HCT116 (cell line): ENCODE results near the gene CASP6. TPM values are rescaled to one million over a fixed set of nuclear protein-coding genes. Genes with fewer than 3 reads are reported as not detected.

Experiments
- ATAC-seq: fragments of 200-7000 bp; cut with Tn5 transposase; 2 replicates; pipeline ENCODE4 v1.9.1; 2020; ENCODE audit warnings: mild to moderate bottlenecking, moderate library complexity
- BruUV-seq: library from RNA; stranded (reverse); fragments of 400-500 nt; replicated peaks from 2 replicates; lab custom pipeline; 2021; lab: Mats Ljungman, UMichigan
- CTCF ChIA-PET: fragments of 300-600 bp; sonication (Branson Sonifier 250); formaldehyde crosslinking; loops from one replicate; lab custom pipeline; 2021; ENCODE audit warnings: antibody characterized with exemption; lab: Charles Lee
- POLR2A ChIA-PET: fragments of 300-600, 350-600 bp; sonication (Branson Sonifier 250); formaldehyde crosslinking; loops from one replicate; lab custom pipeline; 2021; ENCODE audit warnings: antibody characterized with exemption; lab: Charles Lee
- RAD21 ChIA-PET, 2 experiments: fragments of 300-600 bp; sonication (Branson Sonifier 250); formaldehyde crosslinking; loops; one replicate each; lab custom pipeline; 2023; ENCODE audit warnings: low total read pairs in 2 of 2; ENCODE audit not compliant: uncharacterized antibody in 2 of 2, unreplicated experiment in 2 of 2, low non-redundant PET in 1 of 2; lab: Charles Lee
- DNase-seq: peaks from one replicate; pipeline ENCODE4 v3.0.0-alpha.2; 2010; ENCODE audit warnings: low read depth, low spot score
- H2AFZ ChIP-seq: fragments of 200-600 bp; shearing (Covaris generic), sonication (generic); 2 replicates; pipeline ENCODE4 v1.6.1; 2017; ENCODE audit warnings: low read depth, mixed run types, mixed read lengths, antibody characterized with exemption, low read length; ENCODE audit not compliant: poor library complexity, severe bottlenecking
- H3K27ac ChIP-seq: 2 replicates; pipeline ENCODE4 v1.5.1; 2012; ENCODE audit warnings: low read depth, low read length
- H3K27me3 ChIP-seq: fragments of 200-600 bp; sonication (generic); 2 replicates; pipeline ENCODE4 v1.6.1; 2016; ENCODE audit warnings: mixed run types, low read length, mixed read lengths; ENCODE audit not compliant: insufficient read depth
- H3K36me3 ChIP-seq, 2 experiments: fragments of 200-500 bp in 1 of 2; fragments of 200-600 bp in 1 of 2; sonication (Bioruptor generic) in 1 of 2; sonication (generic) in 1 of 2; 2 replicates each; pipeline versions ENCODE4 v1.5.1 to v1.6.1; 2014 to 2016; ENCODE audit warnings: low read length in 2 of 2, inconsistent platforms in 1 of 2, mixed read lengths in 1 of 2, mixed run types in 1 of 2; ENCODE audit not compliant: insufficient read depth in 2 of 2, control insufficient read depth in 1 of 2
- H3K4me1 ChIP-seq, 2 experiments: fragments of 200-600 bp in 1 of 2; sonication (generic) in 1 of 2; 2 replicates each; pipeline versions ENCODE4 v1.5.1 to v1.6.1; 2012 to 2017; ENCODE audit warnings: low read length in 2 of 2, inconsistent platforms in 1 of 2, mild to moderate bottlenecking in 1 of 2, mixed read lengths in 1 of 2, mixed run types in 1 of 2, moderate library complexity in 1 of 2; ENCODE audit not compliant: insufficient read depth in 2 of 2, control insufficient read depth in 1 of 2
- H3K4me2 ChIP-seq: fragments of 200-600 bp; sonication (generic); 2 replicates; pipeline ENCODE4 v1.6.1; 2017; ENCODE audit warnings: mixed run types, low read length, mixed read lengths
- H3K4me3 ChIP-seq, 2 experiments: fragments of 200-600 bp in 1 of 2; sonication (generic) in 1 of 2; replicated peaks in 1 of 2; 2 replicates each; pipeline ENCODE4 v1.5.1; 2011 to 2016; ENCODE audit warnings: low read length in 2 of 2, control low read depth in 1 of 2, low read depth in 1 of 2, mild to moderate bottlenecking in 1 of 2, mixed read lengths in 1 of 2, mixed run types in 1 of 2
- H3K79me2 ChIP-seq: fragments of 200-600 bp; sonication (generic); 2 replicates; pipeline ENCODE4 v1.6.1; 2017; ENCODE audit warnings: mild to moderate bottlenecking, mixed run types, low read length, moderate library complexity, mixed read lengths; ENCODE audit not compliant: insufficient read depth
- H3K9ac ChIP-seq: fragments of 200-600 bp; sonication (generic); 2 replicates; pipeline ENCODE4 v1.6.1; 2016; ENCODE audit warnings: low read length, mixed read lengths
- H3K9me2 ChIP-seq: fragments of 200-600 bp; sonication (generic), shearing (Covaris generic); 2 replicates; pipeline ENCODE4 v1.6.1; 2017; ENCODE audit warnings: mixed run types, mild to moderate bottlenecking, moderate library complexity; ENCODE audit not compliant: insufficient read depth
- H3K9me3 ChIP-seq, 2 experiments: fragments of 200-500 bp in 1 of 2; fragments of 200-600 bp in 1 of 2; sonication (Bioruptor generic) in 1 of 2; sonication (generic) in 1 of 2; 2 replicates each; pipeline ENCODE4 v1.6.1; 2014 to 2017; ENCODE audit warnings: low read length in 2 of 2, mixed read lengths in 2 of 2, inconsistent platforms in 1 of 2, low read depth in 1 of 2, mild to moderate bottlenecking in 1 of 2, mixed run types in 1 of 2, moderate library complexity in 1 of 2; ENCODE audit not compliant: control insufficient read depth in 1 of 2, insufficient read depth in 1 of 2
- H4K20me1 ChIP-seq: fragments of 200-600 bp; sonication (generic), shearing (Covaris generic); 2 replicates; pipeline ENCODE4 v1.6.1; 2017; ENCODE audit warnings: mixed run types, mild to moderate bottlenecking, moderate library complexity; ENCODE audit not compliant: insufficient read depth
- ATF3 ChIP-seq: IDR thresholded peaks from 2 replicates; pipeline ENCODE4 v1.6.1; 2012
- CBX3 ChIP-seq: IDR thresholded peaks from 2 replicates; pipeline ENCODE4 v1.6.1; 2012; ENCODE audit warnings: low read depth
- CEBPB ChIP-seq: IDR thresholded peaks from 2 replicates; pipeline ENCODE4 v1.6.1; 2012; ENCODE audit warnings: low read depth
- CTCF ChIP-seq, 3 experiments: fragments of 200-600 bp in 1 of 3; sonication (generic) in 1 of 3; IDR thresholded peaks in 2 of 3; conservative IDR thresholded peaks in 1 of 3; 2 replicates each; pipeline ENCODE4 v1.5.1; 2012 to 2017; ENCODE audit warnings: low read depth in 2 of 3, low read length in 2 of 3, antibody characterized with exemption in 1 of 3, borderline replicate concordance in 1 of 3, control low read depth in 1 of 3, mild to moderate bottlenecking in 1 of 3, mixed read lengths in 1 of 3, mixed run types in 1 of 3, moderate library complexity in 1 of 3; ENCODE audit not compliant: insufficient read depth in 1 of 3
- EGR1 ChIP-seq: IDR thresholded peaks from 2 replicates; pipeline ENCODE4 v1.6.1; 2012; ENCODE audit warnings: low read depth
- ELF1 ChIP-seq: IDR thresholded peaks from 2 replicates; pipeline ENCODE4 v1.6.1; 2012; ENCODE audit warnings: low read depth, borderline replicate concordance
- EZH2phosphoT487 ChIP-seq: fragments of 200-600 bp; IDR thresholded peaks from 2 replicates; pipeline ENCODE4 v1.6.1; 2018; ENCODE audit warnings: antibody characterized with exemption, borderline replicate concordance
- JUND ChIP-seq: IDR thresholded peaks from 2 replicates; pipeline ENCODE4 v1.6.1; 2012
- MAX ChIP-seq: IDR thresholded peaks from 2 replicates; pipeline ENCODE4 v1.6.1; 2012
- RAD21 ChIP-seq: IDR thresholded peaks from 2 replicates; pipeline ENCODE4 v1.6.1; 2012; ENCODE audit warnings: low read depth, mild to moderate bottlenecking
- SP1 ChIP-seq: IDR thresholded peaks from 2 replicates; pipeline ENCODE4 v1.6.1; 2012; ENCODE audit warnings: low read depth
- YY1 ChIP-seq: IDR thresholded peaks from 2 replicates; pipeline ENCODE4 v1.6.1; 2011; ENCODE audit warnings: low read length, low read depth, moderate library complexity, mild to moderate bottlenecking; ENCODE audit not compliant: insufficient replicate concordance; ENCODE audit errors: extremely low read depth
- ZBTB33 ChIP-seq: IDR thresholded peaks from 2 replicates; pipeline ENCODE4 v1.6.1; 2011; ENCODE audit warnings: mild to moderate bottlenecking, low read length, moderate library complexity; ENCODE audit not compliant: insufficient replicate concordance; ENCODE audit errors: extremely low read depth
- ZNF274 ChIP-seq: fragments of 200-500 bp; sonication (Bioruptor generic); IDR thresholded peaks from 2 replicates; pipeline ENCODE4 v1.6.1; 2014; ENCODE audit warnings: mild to moderate bottlenecking, low read depth, low read length, inconsistent platforms
- intact Hi-C: fragments of 100-400 bp; cut with micrococcal nuclease; formaldehyde crosslinking; loops from 2 replicates; pipeline ENCODE4 v1.10.0; 2022
- total RNA-seq: library from RNA; stranded (reverse); gene quantifications from one replicate; pipeline ENCODE4 v1.2.1, GENCODE V29; 2021; ENCODE audit not compliant: unreplicated experiment

CASP6 gene
- total RNA-seq, 1 experiment from 2014 or later: 18.1 TPM

GRCh38 chr4:109683621-109684253, 19.5 kb downstream of the CASP6 start:
- no peak for DNase-seq
- intact Hi-C loops: no loop called here
- H3K4me2 ChIP-seq: no peak overlapping the region
- H3K27ac ChIP-seq: no peak overlapping the region
- no peak overlapping the region for H3K9ac ChIP-seq
- H3K79me2 ChIP-seq: no peaks in the 10 kb centered on the region
- POLR2A ChIA-PET: no interaction called here
- BruUV-seq: no TSS peak
- no peaks in the 10 kb centered on the region for H3K4me1 ChIP-seq
- H2AFZ ChIP-seq: no peak overlapping the region
- no peaks in the 10 kb centered on the region; a peak in 1 of 4 replicates for H3K36me3 ChIP-seq
- no peak overlapping the region for H3K4me3 ChIP-seq
- no peaks in the 10 kb centered on the region for H4K20me1 ChIP-seq
- no peak for ATAC-seq
- no peaks in the 10 kb centered on the region for H3K9me3 ChIP-seq
- TF ChIP-seq ZBTB33 (no peak), CEBPB (no peak), EZH2phosphoT487 (no peak), ATF3 (no peak), MAX (no peak), EGR1 (no peak), RAD21 (no peak), CBX3 (no peak), ELF1 (no peak), ZNF274 (no peak), SP1 (no peak), CTCF (IDR thresholded peaks at IDR 0.05 in 2 of 3, conservative IDR thresholded peaks at IDR 0.05 in 1 of 3; ENCODE audit: borderline replicate concordance in 1 of 3, insufficient read depth in 1 of 3, low read depth in 2 of 3, low read length in 2 of 3) (no peak), JUND (no peak), YY1 (no peak)
- TF ChIP-seq, all 23 proteins: peak for 0
- ChIA-PET RAD21 (no interaction called here), CTCF (no interaction called here)
- H3K27me3 ChIP-seq: no peaks in the 10 kb centered on the region
- no peaks in the 10 kb centered on the region for H3K9me2 ChIP-seq
